Stimulated activated effector memory CD8-positive, alpha-beta T cell treated with anti-CD3 and anti-CD28 coated beads, Interleukin-12 subunit alpha, Interleukin-12 subunit beta, amount 100 ng/mL, for 72 hours (primary cell): ENCODE data around the gene ACOT11.
"Not testable (repeated sequence)": the region's sequence is repeated elsewhere in the genome, so short reads cannot be mapped to it uniquely, and the experiment has no call there.

Source experiments
- ATAC-seq: fragments of 150-1000 bp; cut with Tn5 transposase; 2 replicates; pipeline ENCODE4 v1.10.0; 2021
- DNase-seq, 2 donors: peaks; one replicate each; pipeline ENCODE4 v3.0.0; 2021 to 2022; ENCODE audit warnings: low spot score in 2 of 2
- H3K27ac Mint-ChIP-seq: one replicate; pipeline ENCODE4 v1.8.0; 2022; ENCODE audit warnings: mild to moderate bottlenecking, mixed read lengths
- H3K36me3 Mint-ChIP-seq: one replicate; pipeline ENCODE4 v1.8.0; 2022; ENCODE audit warnings: mild to moderate bottlenecking, mixed read lengths
- H3K4me1 Mint-ChIP-seq: one replicate; pipeline ENCODE4 v1.8.0; 2022; ENCODE audit warnings: mixed read lengths
- H3K4me3 Mint-ChIP-seq: one replicate; pipeline ENCODE4 v1.8.0; 2022; ENCODE audit warnings: mild to moderate bottlenecking, mixed read lengths
- H3K9me3 Mint-ChIP-seq: one replicate; pipeline ENCODE4 v1.8.0; 2022; ENCODE audit warnings: mixed read lengths

ACOT11 gene

GRCh38 chr1:54615531-54616279 lies 67.7 kb downstream of the ACOT11 start:
- Mint-ChIP-seq H3K27ac (no peak overlapping the region), H3K36me3 (peaks cover 4% of the 10 kb centered on the region), H3K9me3 (no peaks in the 10 kb centered on the region), H3K4me1 (no peaks in the 10 kb centered on the region), H3K4me3 (no peak overlapping the region)
- DNase-seq (no peak), ATAC-seq (no peak)

- no peaks in the 10 kb centered on the region for H3K4me1 Mint-ChIP-seq
- no peaks in the 10 kb centered on the region for H3K9me3 Mint-ChIP-seq
- H3K27ac Mint-ChIP-seq = no peak overlapping the region
- DNase-seq (no peak), ATAC-seq (no peak)
- peaks cover 4% of the 10 kb centered on the region for H3K36me3 Mint-ChIP-seq
- no peak overlapping the region for H3K4me3 Mint-ChIP-seq
Observed at GRCh38 chr1:54619749-54620148, 71.7 kb downstream of the ACOT11 start.

- no peak within 1 kb of the TSS for H3K4me3 Mint-ChIP-seq
- H3K4me1 Mint-ChIP-seq = no peaks in the 10 kb centered on the region
- no peaks in the 10 kb centered on the region for H3K36me3 Mint-ChIP-seq
- H3K9me3 Mint-ChIP-seq = no peaks in the 10 kb centered on the region
- ATAC-seq = no peak
- no peak within 1 kb of the TSS for H3K27ac Mint-ChIP-seq
- DNase-seq = no peak
Observed at GRCh38 chr1:54623216-54624007, 75.4 kb downstream of the ACOT11 start, which contains the start of gene FAM151A. Gene FAM151A, minus strand, starts transcription at chr1:54623525. Its CDS starts 130 bp downstream, at chr1:54623395.

GRCh38 chr1:54624466-54625464 lies 76.7 kb downstream of the ACOT11 start:
- Mint-ChIP-seq H3K9me3 (no peaks in the 10 kb centered on the region), H3K27ac (no peak overlapping the region), H3K36me3 (no peaks in the 10 kb centered on the region), H3K4me3 (no peak overlapping the region), H3K4me1 (no peaks in the 10 kb centered on the region)
- DNase-seq (no peak), ATAC-seq (peak; percentile 33)

GRCh38 chr1:54627196-54627595 lies 79.2 kb downstream of the ACOT11 start:
- Mint-ChIP-seq H3K9me3 (no peaks in the 10 kb centered on the region), H3K27ac (no peak overlapping the region), H3K36me3 (no peaks in the 10 kb centered on the region), H3K4me3 (no peak overlapping the region), H3K4me1 (no peaks in the 10 kb centered on the region)
- DNase-seq = no peak
- ATAC-seq = no peak

GRCh38 chr1:54635804-54636203 lies 87.8 kb downstream of the ACOT11 start:
- H3K4me3 Mint-ChIP-seq, H3K27ac Mint-ChIP-seq, H3K4me1 Mint-ChIP-seq, DNase-seq, H3K9me3 Mint-ChIP-seq, H3K36me3 Mint-ChIP-seq, ATAC-seq: not testable (repeated sequence)

GRCh38 chr1:54636461-54637446 lies 88.7 kb downstream of the ACOT11 start:
- H3K4me1 Mint-ChIP-seq, H3K36me3 Mint-ChIP-seq, DNase-seq, H3K27ac Mint-ChIP-seq, H3K4me3 Mint-ChIP-seq, H3K9me3 Mint-ChIP-seq, ATAC-seq: not testable (repeated sequence)

- Mint-ChIP-seq H3K4me3 (no peak overlapping the region), H3K9me3 (peaks cover 7% of the 10 kb centered on the region), H3K4me1 (no peaks in the 10 kb centered on the region), H3K27ac (no peak overlapping the region), H3K36me3 (no peaks in the 10 kb centered on the region)
- no peak for DNase-seq
- no peak for ATAC-seq
Observed at GRCh38 chr1:54640361-54640760, 92.3 kb downstream of the ACOT11 start.

GRCh38 chr1:54640863-54641836 lies 93.1 kb downstream of the ACOT11 start, which contains the start of gene MROH7:
Gene MROH7, plus strand, starts transcription at chr1:54641786. Its CDS starts 11,141 bp downstream, at chr1:54652927.
- Mint-ChIP-seq H3K4me1 (no peaks in the 10 kb centered on the region), H3K27ac (no peak within 1 kb of the TSS), H3K36me3 (no peaks in the 10 kb centered on the region), H3K9me3 (peaks cover 7% of the 10 kb centered on the region), H3K4me3 (no peak within 1 kb of the TSS)
- DNase-seq (no peak), ATAC-seq (no peak)

- no peak overlapping the region for H3K27ac Mint-ChIP-seq
- no peak overlapping the region for H3K4me3 Mint-ChIP-seq
- ATAC-seq (no peak), DNase-seq (no peak)
- H3K4me1 Mint-ChIP-seq = no peaks in the 10 kb centered on the region
- peaks cover 7% of the 10 kb centered on the region for H3K9me3 Mint-ChIP-seq
- no peaks in the 10 kb centered on the region for H3K36me3 Mint-ChIP-seq
Observed at GRCh38 chr1:54643736-54644135, 95.7 kb downstream of the ACOT11 start.

GRCh38 chr1:54645806-54646676 lies 98.0 kb downstream of the ACOT11 start:
- no peak for ATAC-seq
- no peak overlapping the region for H3K4me3 Mint-ChIP-seq
- H3K27ac Mint-ChIP-seq = no peak overlapping the region
- H3K4me1 Mint-ChIP-seq = no peaks in the 10 kb centered on the region
- peaks cover 7% of the 10 kb centered on the region for H3K9me3 Mint-ChIP-seq
- no peaks in the 10 kb centered on the region for H3K36me3 Mint-ChIP-seq
- DNase-seq = no peak

- Mint-ChIP-seq H3K9me3 (peaks cover under 1% of the 10 kb centered on the region), H3K4me3 (no peak overlapping the region), H3K27ac (no peak overlapping the region), H3K4me1 (no peaks in the 10 kb centered on the region), H3K36me3 (no peaks in the 10 kb centered on the region)
- ATAC-seq = no peak
- no peak for DNase-seq
Observed at GRCh38 chr1:54649130-54649898, 101.3 kb downstream of the ACOT11 start.
